IMR-90 (cell line): ENCODE data around the gene INHBE. TPM values are rescaled to one million over a fixed set of nuclear protein-coding genes. Genes with fewer than 3 reads are reported as not detected.

ENCODE experiments used
- ATAC-seq: fragments of 200-7000 bp; cut with Tn5 transposase; 2 replicates; pipeline ENCODE4 v1.9.1; 2020; ENCODE audit warnings: low read depth, mild to moderate bottlenecking, moderate library complexity
- BruUV-seq: library from RNA; stranded (reverse); fragments of 400-500 nt; replicated peaks from 2 replicates; lab custom pipeline; 2021; lab: Mats Ljungman, UMichigan
- CTCF ChIA-PET: fragments of 300-600 bp; formaldehyde crosslinking; extraction: SDS; loops from one replicate; lab custom pipeline; 2021; ENCODE audit warnings: antibody characterized with exemption; lab: Yijun Ruan, JAX
- POLR2A ChIA-PET: fragments of 300-600 bp; sonication (Branson Sonifier 250); formaldehyde crosslinking; loops from one replicate; lab custom pipeline; 2022; ENCODE audit warnings: antibody characterized with exemption; ENCODE audit not compliant: unreplicated experiment; lab: Charles Lee
- DNase-seq: peaks from one replicate; pipeline ENCODE4 v3.0.0; 2013
- H2AFZ ChIP-seq: replicated peaks from 2 replicates; pipeline ENCODE3; 2013; ENCODE audit warnings: low read length, mild to moderate bottlenecking; ENCODE audit not compliant: poor library complexity
- H2AK5ac ChIP-seq: 2 replicates; pipeline ENCODE4 v1.6.1; 2013; ENCODE audit warnings: low read depth, low read length, inconsistent platforms
- H2AK9ac ChIP-seq: replicated peaks from 2 replicates; pipeline ENCODE3; 2013; ENCODE audit warnings: mild to moderate bottlenecking, low read depth, low read length, moderate library complexity; ENCODE audit not compliant: poor library complexity
- H2BK120ac ChIP-seq: 2 replicates; pipeline ENCODE4 v1.6.1; 2013; ENCODE audit warnings: low read depth, low read length, inconsistent platforms
- H2BK15ac ChIP-seq: 3 replicates; pipeline ENCODE4 v1.6.1; 2013; ENCODE audit warnings: low read depth, low read length, inconsistent platforms
- H2BK20ac ChIP-seq: 2 replicates; pipeline ENCODE4 v1.6.1; 2013; ENCODE audit warnings: low read depth, mild to moderate bottlenecking, inconsistent platforms, low read length, moderate library complexity
- H2BK5ac ChIP-seq: 2 replicates; pipeline ENCODE4 v1.6.1; 2013; ENCODE audit warnings: mild to moderate bottlenecking, low read depth, low read length, inconsistent platforms; ENCODE audit not compliant: poor library complexity, severe bottlenecking
- H3K14ac ChIP-seq: replicated peaks from 2 replicates; pipeline ENCODE4 v1.6.1; 2013; ENCODE audit warnings: low read depth, low read length, inconsistent platforms
- H3K18ac ChIP-seq: 2 replicates; pipeline ENCODE4 v1.6.1; 2013; ENCODE audit warnings: low read depth, low read length, control low read depth
- H3K23ac ChIP-seq: 2 replicates; pipeline ENCODE4 v1.6.1; 2013; ENCODE audit warnings: low read depth, low read length, inconsistent platforms
- H3K27ac ChIP-seq: 2 replicates; pipeline ENCODE4 v1.5.1; 2013; ENCODE audit warnings: mild to moderate bottlenecking, control low read depth, low read length; ENCODE audit not compliant: insufficient read depth
- H3K27me3 ChIP-seq: 2 replicates; pipeline ENCODE4 v1.6.1; 2013; ENCODE audit warnings: low read length; ENCODE audit not compliant: control insufficient read depth, insufficient read depth
- H3K36me3 ChIP-seq: 2 replicates; pipeline ENCODE4 v1.6.1; 2013; ENCODE audit warnings: low read length, mixed read lengths; ENCODE audit not compliant: control insufficient read depth, insufficient read depth
- H3K4ac ChIP-seq: 2 replicates; pipeline ENCODE4 v1.6.1; 2013; ENCODE audit warnings: low read depth, low read length, inconsistent platforms
- H3K4me1 ChIP-seq: 2 replicates; pipeline ENCODE4 v1.6.1; 2013; ENCODE audit warnings: low read length, mixed read lengths; ENCODE audit not compliant: control insufficient read depth, insufficient read depth
- H3K4me2 ChIP-seq: 2 replicates; pipeline ENCODE4 v1.6.1; 2013; ENCODE audit warnings: low read depth, mild to moderate bottlenecking, control low read depth, low read length, moderate library complexity
- H3K4me3 ChIP-seq: 2 replicates; pipeline ENCODE4 v1.5.1; 2013; ENCODE audit warnings: low read depth, mild to moderate bottlenecking, control low read depth, low read length, moderate library complexity; ENCODE audit not compliant: insufficient read depth
- H3K56ac ChIP-seq: 2 replicates; pipeline ENCODE4 v1.6.1; 2013; ENCODE audit warnings: low read length, inconsistent platforms; ENCODE audit not compliant: insufficient read depth; ENCODE audit errors: extremely low read depth
- H3K79me1 ChIP-seq, 2 experiments: 2 replicates each; pipeline ENCODE4 v1.6.1; 2013; ENCODE audit warnings: low read length in 2 of 2, inconsistent platforms in 1 of 2, low read depth in 1 of 2
- H3K9ac ChIP-seq: 2 replicates; pipeline ENCODE4 v1.6.1; 2013; ENCODE audit warnings: low read depth, low read length, control low read depth
- H3K9me1 ChIP-seq: 2 replicates; pipeline ENCODE4 v1.6.1; 2013; ENCODE audit warnings: low read length, inconsistent platforms; ENCODE audit not compliant: insufficient read depth
- H3K9me3 ChIP-seq: 2 replicates; pipeline ENCODE4 v1.6.1; 2013; ENCODE audit warnings: low read length; ENCODE audit not compliant: control insufficient read depth, insufficient read depth
- H4K20me1 ChIP-seq: 2 replicates; pipeline ENCODE4 v1.6.1; 2013; ENCODE audit warnings: low read length, inconsistent platforms; ENCODE audit not compliant: insufficient read depth
- H4K5ac ChIP-seq: 2 replicates; pipeline ENCODE4 v1.6.1; 2013; ENCODE audit warnings: mild to moderate bottlenecking, low read depth, low read length, control low read depth
- H4K8ac ChIP-seq, 2 experiments: 2 replicates each; pipeline ENCODE4 v1.6.1; 2013; ENCODE audit warnings: low read depth in 2 of 2, low read length in 2 of 2, control low read depth in 1 of 2, inconsistent platforms in 1 of 2
- H4K91ac ChIP-seq: 2 replicates; pipeline ENCODE4 v1.6.1; 2013; ENCODE audit warnings: low read depth, low read length, inconsistent platforms; ENCODE audit not compliant: insufficient read depth
- CEBPB ChIP-seq: IDR thresholded peaks from 2 replicates; pipeline ENCODE4 v1.6.1; 2012; ENCODE audit warnings: low read depth, low read length, improper control_type of control experiment
- SMC3 ChIP-seq: fragments of 150-350 bp; IDR thresholded peaks from 2 replicates; pipeline ENCODE4 v1.6.1; 2016; ENCODE audit warnings: low read depth, mild to moderate bottlenecking, antibody characterized with exemption, low read length, moderate library complexity
- WGBS, 2 experiments: methylation state at CpG; one replicate each; pipeline versions ENCODE4 v1.1.5 to v1.1.7; 2013; ENCODE audit warnings: missing lambda C conversion rate in 2 of 2; ENCODE audit not compliant: insufficient read length in 1 of 2; ENCODE audit errors: extremely low coverage in 2 of 2; 5-methylcytosine and 5-hydroxymethylcytosine counted together
- dilution Hi-C: fragments of 300-500 bp; cut with HindIII; formaldehyde crosslinking; loops from one replicate; pipeline ENCODE4 v1.14.3; 2018; ENCODE audit warnings: low sequenced_read_pairs; ENCODE audit not compliant: unreplicated experiment
- in situ Hi-C: fragments of 300-500 bp; cut with MboI; formaldehyde crosslinking; loops from 3 replicates; pipeline ENCODE4 v1.14.3; 2019; ENCODE audit warnings: low sequenced_read_pairs, inconsistent platforms, mixed read lengths
- intact Hi-C: fragments of 100-400 bp; cut with micrococcal nuclease; formaldehyde crosslinking; loops from 2 replicates; pipeline ENCODE4 v1.10.0; 2022
- polyA plus RNA-seq, 3 experiments: library from polyadenylated mRNA; depleted of rRNA; stranded (reverse); fragments of >200 nt; gene quantifications; 2 replicates each; pipeline ENCODE4 v1.2.3, GENCODE V29; 2012; ENCODE audit warnings: low replicate concordance in 1 of 3
- total RNA-seq: library from RNA; depleted of rRNA; stranded (reverse); fragments of >200 nt; gene quantifications from 2 replicates; pipeline ENCODE4 v1.2.3, GENCODE V29; 2012

Gene INHBE
- total and polyA plus RNA-seq, 2 of the 4 experiments (the other 2 are of a cell fraction): 0.90 to 1.7 TPM

DNA sequence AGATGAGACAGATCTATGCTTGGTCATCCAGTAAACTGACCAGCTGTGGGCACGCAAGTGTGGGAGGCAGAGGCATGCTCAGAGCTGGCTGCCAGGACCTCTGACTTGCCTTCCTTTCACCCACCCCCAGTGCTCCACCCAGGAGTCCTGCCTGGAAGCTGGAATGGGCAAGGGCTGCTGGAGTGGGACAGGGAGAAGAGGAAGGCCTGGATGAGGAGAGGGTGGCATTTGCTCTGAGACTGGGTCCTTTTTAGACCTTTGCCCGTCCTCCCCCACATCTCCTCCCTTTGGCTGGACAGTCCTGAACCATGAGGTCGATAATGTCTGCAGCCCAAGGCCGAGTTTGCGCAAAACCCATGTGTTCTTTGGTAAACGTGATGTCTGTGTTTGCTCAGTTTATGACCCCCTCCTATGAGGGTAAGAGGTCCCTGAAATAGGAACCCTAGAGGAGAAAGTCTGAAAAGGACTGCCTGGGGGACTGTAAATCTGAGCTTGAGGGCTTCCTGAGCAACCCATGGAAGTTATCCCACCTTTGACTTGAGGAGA is 3.8 kb upstream of the INHBE start:
- POLR2A ChIA-PET: no interaction called here
- in situ Hi-C loops: loop anchor here (5.0 kb wide), 2 partner anchors 139 to 184 kb away; no protein-coding TSS in a partner anchor

More for the DNA sequence above, 3.8 kb upstream of the INHBE start:
- Histone ChIP-seq H2BK20ac (peak overlapping the region; percentile 80; the same call in 1 of the 2 replicates), H4K91ac (peak overlapping the region; percentile 31), H4K8ac (peak overlapping the region in 1 of 2 experiments; percentile 45; a peak in 2 of 4 replicates), H3K9me3 (no peaks in the 10 kb centered on the region), H2AK9ac (peak overlapping the region; percentile 33), H3K56ac (no peak overlapping the region), H3K27ac (no peak overlapping the region), H3K18ac (peak overlapping the region; percentile 76), H3K9me1 (peaks cover 28% of the 10 kb centered on the region), H4K20me1 (no peaks in the 10 kb centered on the region), H2BK120ac (peak overlapping the region; percentile 78), H2BK5ac (peak overlapping the region; percentile 60), H2AK5ac (peak overlapping the region; percentile 87), H3K23ac (peak overlapping the region; percentile 82; the same call in 1 of the 2 replicates), H2BK15ac (peak overlapping the region; percentile 84; the same call in 2 of the 3 replicates), H3K27me3 (no peaks in the 10 kb centered on the region), H3K36me3 (no peaks in the 10 kb centered on the region), H3K79me1 (peaks cover 0 to 10% of the 10 kb centered on the region in 2 experiments; a peak in 1 of 4 replicates), H3K4ac (peak overlapping the region; percentile 77), H3K14ac (peak overlapping the region; percentile 82), H3K9ac (no peak overlapping the region), H4K5ac (peak overlapping the region; percentile 37; the same call in 1 of the 2 replicates), H3K4me2 (no peak overlapping the region), H3K4me3 (no peak overlapping the region), H2AFZ (peak overlapping the region; percentile 79), H3K4me1 (peaks cover 32% of the 10 kb centered on the region)
- BruUV-seq: no TSS peak
- no peak for ATAC-seq
- DNase-seq: peak; percentile 38
- 0 out of 2 replicates have a peak, but pooled peaks have one; percentile 9 for TF ChIP-seq CEBPB
- no peak for TF ChIP-seq SMC3
- intact Hi-C loops (loop anchor here (5.0 kb wide), 1 partner anchor 79 kb away; no protein-coding TSS in a partner anchor), dilution Hi-C loops (no loop called here)
- CTCF ChIA-PET: interaction anchor here (0.6 to 2.5 kb wide), 4 partner anchors 11 to 179 kb away, joined by 3 to 42 read pairs (median 9); no protein-coding TSS in a partner anchor
- no CpG with 5 or more reads among the region's 6 CpGs for WGBS, 2 experiments
